ENCODE results near the gene MMEL1.
"Not testable (repeated sequence)": the region's sequence is repeated elsewhere in the genome, so short reads cannot be mapped to it uniquely, and the experiment has no call there.

The MMEL1 gene

GRCh38 chr1:2573250-2573920 is 59.4 kb downstream of the MMEL1 start:
- no peak for DNase-seq (ENCODE audit: low read depth in 2 of 2)

GRCh38 chr1:2571348-2571747 is 61.5 kb downstream of the MMEL1 start:
- DNase-seq (ENCODE audit: low read depth in 2 of 2), result no peak

DNA sequence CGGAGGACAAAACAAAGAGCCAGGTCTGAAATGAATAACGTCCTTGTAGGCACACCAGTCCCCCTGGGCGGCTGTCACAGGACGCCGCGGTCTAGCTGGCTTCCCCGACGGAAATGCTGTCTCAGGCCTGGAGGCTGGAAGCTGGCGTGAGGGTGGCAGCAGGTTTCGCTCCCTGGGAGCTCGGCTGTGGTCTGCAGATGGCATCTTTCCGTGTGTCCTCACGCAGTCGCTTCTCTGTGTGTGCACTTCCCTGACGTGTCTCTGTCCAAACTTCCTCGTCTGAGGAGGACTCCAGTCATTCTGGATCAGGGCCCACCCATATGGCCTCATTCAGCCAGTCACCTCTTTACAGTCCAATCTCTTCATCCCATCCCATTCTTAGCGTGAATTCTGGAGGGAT is 62.5 kb downstream of the MMEL1 start:
- DNase-seq (ENCODE audit: low read depth in 2 of 2), result no peak

DNA sequence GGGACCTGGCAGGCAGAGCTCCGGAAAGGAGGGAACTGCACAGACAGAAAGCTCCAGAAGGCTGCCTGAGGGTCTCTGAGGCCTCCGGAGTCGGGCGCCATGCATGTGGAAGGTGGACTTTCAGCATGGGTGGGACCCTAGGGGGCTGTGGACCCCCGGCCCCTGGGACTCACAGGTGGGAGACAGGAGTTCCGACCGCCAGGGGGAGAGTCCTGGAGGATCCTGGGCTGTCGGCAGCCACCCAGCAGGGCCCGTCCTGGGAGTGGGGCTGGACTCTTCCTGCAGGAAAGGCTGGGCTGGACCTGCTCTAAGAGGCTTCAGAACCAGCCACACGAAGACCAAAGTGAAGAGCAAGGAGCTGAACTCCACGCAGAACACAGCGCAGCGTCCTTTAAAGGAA is 63.1 kb downstream of the MMEL1 start:
- DNase-seq (ENCODE audit: low read depth in 2 of 2), result not testable (repeated sequence)

- DNase-seq (ENCODE audit: low read depth in 2 of 2), result no peak
These were observed 63.8 kb downstream of the MMEL1 start for GRCh38 chr1:2569060-2569459.

DNA sequence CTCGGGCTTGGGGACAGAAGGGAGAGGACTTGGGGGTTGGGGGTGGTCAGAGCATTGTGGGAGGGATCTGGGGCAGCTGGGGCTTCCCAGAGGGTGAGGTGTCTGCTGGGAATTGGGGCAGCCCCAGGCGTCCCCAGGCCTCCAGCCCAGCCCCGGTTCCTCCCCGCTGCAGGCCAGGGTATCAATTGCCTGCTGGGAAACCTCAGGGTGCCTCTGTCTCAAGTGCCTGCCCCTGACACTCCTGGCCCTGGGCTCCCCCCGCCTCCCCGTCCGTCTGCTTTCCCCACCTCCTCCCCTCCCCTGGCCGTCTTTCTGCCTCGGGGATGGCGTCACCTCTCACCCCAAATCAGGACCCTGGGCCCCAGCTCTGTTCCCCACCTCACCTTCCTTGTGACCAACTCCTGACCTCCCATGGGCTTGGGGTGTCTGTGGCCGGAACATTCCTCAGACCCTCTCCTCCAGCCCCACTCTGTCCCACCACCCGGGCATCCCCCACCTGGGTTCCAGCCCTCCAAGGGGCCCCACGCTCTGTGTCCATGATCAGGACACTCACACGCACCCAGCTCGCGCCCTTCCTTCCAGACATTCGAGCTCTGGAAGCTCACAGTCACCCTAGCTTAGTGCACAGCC is 64.5 kb downstream of the MMEL1 start:
- not testable (repeated sequence) for DNase-seq (ENCODE audit: low read depth in 2 of 2)

- DNase-seq (ENCODE audit: low read depth in 2 of 2), result no peak
These were observed 65.6 kb downstream of the MMEL1 start for GRCh38 chr1:2567083-2567679.

DNA sequence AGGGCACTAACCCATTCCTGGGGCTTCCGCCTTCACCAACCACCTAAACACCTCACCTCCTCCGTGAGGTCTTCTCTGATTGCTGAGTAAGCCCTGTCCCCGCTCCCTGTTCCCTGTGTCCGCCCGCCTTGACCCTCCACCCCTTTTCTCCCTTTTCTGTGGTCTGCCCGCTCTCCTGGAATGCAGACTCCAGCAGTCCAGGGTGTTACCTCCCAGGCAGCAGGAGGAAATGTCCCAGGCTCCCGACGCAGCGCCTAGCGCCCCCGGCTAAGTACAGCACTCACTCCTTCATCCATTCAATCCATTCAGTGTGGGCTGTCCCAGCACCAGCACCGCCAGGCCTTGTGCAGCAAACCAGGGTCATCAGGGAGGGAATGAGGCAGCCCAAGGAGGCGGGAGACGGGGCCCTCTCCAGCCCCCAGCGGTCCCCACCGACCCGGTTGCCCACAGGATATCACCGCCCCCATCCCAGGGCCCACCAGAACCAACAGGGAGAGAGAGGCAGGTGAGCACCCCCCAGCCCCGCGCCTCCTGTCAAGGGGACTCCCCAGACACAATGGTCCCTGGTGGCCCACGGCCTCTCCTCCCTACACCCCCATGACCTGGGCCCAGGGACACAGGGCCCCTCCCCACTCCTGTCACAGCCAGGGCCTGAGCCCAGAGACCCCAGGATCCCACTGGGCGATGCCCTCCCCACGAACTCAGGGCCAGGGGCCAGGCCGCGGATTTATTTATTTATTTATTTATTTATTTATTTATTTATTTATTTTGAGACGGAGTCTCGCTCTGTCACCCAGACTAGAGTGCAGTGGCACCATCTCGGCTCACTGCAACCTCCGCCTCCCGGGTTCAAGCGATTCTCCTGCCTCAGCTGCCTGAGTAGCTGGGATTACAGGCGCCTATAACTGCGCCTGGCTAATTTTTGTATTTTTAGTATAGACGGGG is 66.4 kb downstream of the MMEL1 start:
- DNase-seq (ENCODE audit: low read depth in 2 of 2), result no peak

GRCh38 chr1:2564815-2565374 is 67.9 kb downstream of the MMEL1 start:
- no peak for DNase-seq (ENCODE audit: low read depth in 2 of 2)

DNA sequence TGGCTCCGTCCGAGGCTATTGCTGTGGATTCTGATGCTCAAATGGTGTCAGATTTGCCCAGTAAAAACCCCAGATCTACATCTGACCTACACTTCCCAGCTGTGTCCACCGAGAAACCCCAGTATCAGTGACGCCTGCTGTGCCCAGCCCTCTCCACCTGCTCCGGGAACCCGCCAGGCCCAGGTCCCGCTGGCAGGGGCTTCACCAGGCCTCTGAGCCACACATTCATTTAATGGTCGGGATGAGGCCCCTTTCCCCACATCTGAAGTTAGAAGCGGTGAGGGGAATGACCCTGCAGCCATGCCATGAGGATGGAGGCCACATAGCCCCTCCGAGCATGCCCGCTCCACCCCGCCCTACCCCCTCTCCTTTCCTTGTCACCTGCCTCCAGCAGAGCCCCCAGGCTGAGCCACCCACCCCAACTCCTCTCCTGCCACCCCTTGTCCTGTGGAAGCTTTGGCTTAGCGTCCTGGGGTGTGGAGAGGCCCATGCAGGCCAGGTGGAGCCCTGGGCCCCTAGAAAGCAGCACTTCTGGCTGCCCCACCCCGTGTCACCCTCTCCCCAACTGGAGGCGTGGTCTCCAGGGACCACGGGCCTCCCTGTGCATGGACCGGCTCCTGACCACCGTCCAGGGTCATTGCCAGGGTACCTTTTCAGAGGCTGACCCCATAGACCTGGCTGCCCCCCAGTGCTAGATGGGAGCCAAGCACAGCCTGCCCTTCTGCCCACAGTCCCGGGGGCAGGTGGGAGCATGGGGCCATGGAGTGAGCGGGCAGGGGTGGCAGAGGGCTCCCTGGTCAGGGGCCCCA is 68.6 kb downstream of the MMEL1 start:
- DNase-seq (ENCODE audit: low read depth in 2 of 2), result no peak

GRCh38 chr1:2563205-2563604 is 69.6 kb downstream of the MMEL1 start:
- DNase-seq (ENCODE audit: low read depth in 2 of 2), result no peak

GRCh38 chr1:2561898-2562895 is 70.6 kb downstream of the MMEL1 start:
- no peak for DNase-seq (ENCODE audit: low read depth in 2 of 2)

- no peak for DNase-seq (ENCODE audit: low read depth in 2 of 2)
These were observed 71.4 kb downstream of the MMEL1 start for GRCh38 chr1:2561446-2561845.

GRCh38 chr1:2560299-2561073 is 72.3 kb downstream of the MMEL1 start:
- no peak for DNase-seq (ENCODE audit: low read depth in 2 of 2)

GRCh38 chr1:2559509-2560298 is 73.1 kb downstream of the MMEL1 start:
- no peak for DNase-seq (ENCODE audit: low read depth in 2 of 2)

GRCh38 chr1:2558861-2559260 is 74.0 kb downstream of the MMEL1 start:
- DNase-seq (ENCODE audit: low read depth in 2 of 2), result no peak

DNA sequence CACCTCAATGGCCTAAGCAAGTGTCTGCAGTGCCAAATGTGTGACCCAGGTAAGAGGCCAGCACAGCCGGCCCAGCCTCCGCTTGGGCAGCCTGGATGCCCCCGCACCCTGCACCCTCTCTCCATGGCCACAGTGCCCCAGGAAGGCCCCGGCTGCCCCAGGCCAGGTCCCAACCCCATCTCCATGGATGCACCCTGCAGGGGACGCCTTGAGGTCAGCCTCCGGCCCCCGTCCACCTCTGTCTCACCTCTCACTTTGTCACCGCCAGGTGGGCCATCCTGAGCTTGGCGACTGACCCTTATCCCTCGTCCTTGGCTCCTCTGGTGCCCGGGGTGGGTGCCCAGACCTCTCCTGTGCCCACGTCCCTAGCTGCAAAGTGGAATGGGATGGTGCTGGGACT is 74.4 kb downstream of the MMEL1 start:
- no peak for DNase-seq (ENCODE audit: low read depth in 2 of 2)

Data from stimulated activated CD4-positive, alpha-beta T cell treated with anti-CD3 and anti-CD28 coated beads, Interleukin-15, amount 100 ng/mL, for 48 hours (primary cell).